Caco-2 (cell line): Measurements from ENCODE around the gene MAML2. TPM values are rescaled to one million over a fixed set of nuclear protein-coding genes. Genes with fewer than 3 reads are reported as not detected.
A peak's percentile ranks its signal among the peaks of the same experiment; 100 is the strongest.

Experiments used
- BruUV-seq: library from RNA; stranded (reverse); fragments of 400-500 nt; replicated peaks from 2 replicates; lab custom pipeline; 2021; lab: Mats Ljungman, UMichigan
- CTCF ChIA-PET: fragments of 300-600 bp; sonication (Branson Sonifier 250); formaldehyde crosslinking; loops from one replicate; lab custom pipeline; 2022; ENCODE audit warnings: antibody characterized with exemption; lab: Charles Lee
- POLR2A ChIA-PET: fragments of 300-600 bp; sonication (Branson Sonifier 250); formaldehyde crosslinking; loops from one replicate; lab custom pipeline; 2022; ENCODE audit warnings: antibody characterized with exemption; lab: Charles Lee
- DNase-seq, 2 experiments: peaks; one replicate each; pipeline versions ENCODE4 v3.0.0 to v3.0.0-alpha.2; 2020 to 2022
- H3K27me3 ChIP-seq: replicated peaks from 2 replicates; pipeline ENCODE4 v1.6.0; 2011; ENCODE audit warnings: low read length; ENCODE audit not compliant: control insufficient read depth, insufficient read depth
- H3K36me3 ChIP-seq: 2 replicates; pipeline ENCODE4 v1.5.1; 2011; ENCODE audit warnings: low read length; ENCODE audit not compliant: control insufficient read depth, insufficient read depth
- H3K4me1 ChIP-seq: fragments of 250-450 bp; sonication (Bioruptor Pico); 2 replicates; pipeline ENCODE4 v1.5.1; 2020; ENCODE audit warnings: mild to moderate bottlenecking
- H3K4me3 ChIP-seq: 2 replicates; pipeline ENCODE4 v1.5.1; 2011; ENCODE audit warnings: low read depth, mild to moderate bottlenecking, control low read depth, low read length
- H3K9me3 ChIP-seq: fragments of 250-450 bp; sonication (Bioruptor Pico); 2 replicates; pipeline ENCODE4 v1.5.1; 2020; ENCODE audit warnings: mild to moderate bottlenecking, moderate library complexity
- H3K27ac Mint-ChIP-seq: one replicate; pipeline ENCODE4 v1.8.0; 2022; ENCODE audit warnings: mixed read lengths; ENCODE audit not compliant: unreplicated experiment
- H3K27me3 Mint-ChIP-seq: one replicate; pipeline ENCODE4 v1.8.0; 2022; ENCODE audit warnings: mixed read lengths; ENCODE audit not compliant: insufficient read depth, unreplicated experiment
- H3K36me3 Mint-ChIP-seq: one replicate; pipeline ENCODE4 v1.8.0; 2022; ENCODE audit warnings: mild to moderate bottlenecking, mixed read lengths; ENCODE audit not compliant: insufficient read depth, unreplicated experiment
- H3K4me1 Mint-ChIP-seq: one replicate; pipeline ENCODE4 v1.8.0; 2022; ENCODE audit warnings: low read depth, mixed read lengths; ENCODE audit not compliant: unreplicated experiment
- H3K4me3 Mint-ChIP-seq: one replicate; pipeline ENCODE4 v1.8.0; 2022; ENCODE audit warnings: mild to moderate bottlenecking, moderate library complexity, mixed read lengths; ENCODE audit not compliant: unreplicated experiment
- H3K9me3 Mint-ChIP-seq: one replicate; pipeline ENCODE4 v1.8.0; 2022; ENCODE audit warnings: mixed read lengths; ENCODE audit not compliant: unreplicated experiment
- CTCF ChIP-seq, 2 experiments: fragments of 200-600 bp in 1 of 2; IDR thresholded peaks; 1 replicate in 1 of 2; 2 replicates in 1 of 2; pipeline versions ENCODE4 v1.5.1 to v1.8.0; 2011 to 2022; ENCODE audit warnings: antibody characterized with exemption in 1 of 2, control low read depth in 1 of 2, inconsistent platforms in 1 of 2, low read depth in 1 of 2, low read length in 1 of 2, mild to moderate bottlenecking in 1 of 2, moderate library complexity in 1 of 2; ENCODE audit not compliant: insufficient read depth in 1 of 2, severe bottlenecking in 1 of 2, unreplicated experiment in 1 of 2
- intact Hi-C: fragments of 100-400 bp; cut with micrococcal nuclease; formaldehyde crosslinking; loops from one replicate; pipeline ENCODE4 v1.10.0; 2022; ENCODE audit not compliant: unreplicated experiment
- total RNA-seq: library from RNA; stranded (reverse); gene quantifications from 2 replicates; pipeline ENCODE4 v1.2.3, GENCODE V29; 2022

The MAML2 gene
- total RNA-seq, 1 experiment from 2014 or later = 11.5 TPM

GRCh38 chr11:96311120-96311568 lies 31.9 kb downstream of the MAML2 start:
- peaks cover 45% of the 10 kb centered on the region for H3K4me1 Mint-ChIP-seq
- no peak for TF ChIP-seq CTCF (IDR thresholded peaks at IDR 0.05; ENCODE audit: insufficient read depth in 1 of 2, low read depth in 1 of 2, low read length in 1 of 2, severe bottlenecking in 1 of 2, unreplicated experiment in 1 of 2)
- H3K9me3 Mint-ChIP-seq = peaks cover 9% of the 10 kb centered on the region
- no peaks in the 10 kb centered on the region for H3K27me3 Mint-ChIP-seq
- ChIA-PET CTCF (interaction anchor here (2.1 kb wide), 1 partner anchor 32 kb away, joined by 10 read pairs; the partner anchor contains the start of gene MAML2), POLR2A (no interaction called here)
- no peak for DNase-seq
- BruUV-seq = no TSS peak
- no peak overlapping the region for H3K27ac Mint-ChIP-seq
- Histone ChIP-seq H3K4me1 (peaks cover 42% of the 10 kb centered on the region), H3K27me3 (no peaks in the 10 kb centered on the region), H3K4me3 (no peak overlapping the region), H3K36me3 (peaks cover 1% of the 10 kb centered on the region; the same call in 1 of the 2 replicates), H3K9me3 (0 out of 2 replicates have a peak, but pooled peaks cover 7% of the 10 kb centered on the region)
- H3K4me3 Mint-ChIP-seq = no peak overlapping the region
- intact Hi-C loops = loop anchor here (1.0 kb wide), 1 partner anchor 10 kb away; no protein-coding TSS in a partner anchor
- H3K36me3 Mint-ChIP-seq = no peaks in the 10 kb centered on the region

- no peaks in the 10 kb centered on the region for H3K27me3 Mint-ChIP-seq
- H3K4me1 ChIP-seq = peaks cover 41% of the 10 kb centered on the region
- CTCF ChIA-PET = interaction anchor here (2.1 kb wide), 1 partner anchor 33 kb away, joined by 10 read pairs; the partner anchor contains the start of gene MAML2
- no peaks in the 10 kb centered on the region for H3K27me3 ChIP-seq
- H3K27ac Mint-ChIP-seq = no peak overlapping the region
- no peaks in the 10 kb centered on the region for H3K36me3 ChIP-seq
- H3K4me3 ChIP-seq = no peak overlapping the region
- 0 out of 2 replicates have a peak, but pooled peaks cover 6% of the 10 kb centered on the region for H3K9me3 ChIP-seq
- no TSS peak for BruUV-seq
- POLR2A ChIA-PET = no interaction called here
- DNase-seq = no peak
- no peak overlapping the region for H3K4me3 Mint-ChIP-seq
- no peak for TF ChIP-seq CTCF (IDR thresholded peaks at IDR 0.05; ENCODE audit: insufficient read depth in 1 of 2, low read depth in 1 of 2, low read length in 1 of 2, severe bottlenecking in 1 of 2, unreplicated experiment in 1 of 2)
- H3K9me3 Mint-ChIP-seq = peaks cover 2% of the 10 kb centered on the region
- intact Hi-C loops = no loop called here
- peaks cover 45% of the 10 kb centered on the region for H3K4me1 Mint-ChIP-seq
- no peaks in the 10 kb centered on the region for H3K36me3 Mint-ChIP-seq
These were observed 32.8 kb downstream of the MAML2 start for GRCh38 chr11:96310236-96310635.

GRCh38 chr11:96309643-96310017 lies 33.4 kb downstream of the MAML2 start:
- H3K27ac Mint-ChIP-seq = peak overlapping the region; percentile 28
- no TSS peak for BruUV-seq
- Histone ChIP-seq H3K27me3 (no peaks in the 10 kb centered on the region), H3K4me1 (peaks cover 35% of the 10 kb centered on the region), H3K4me3 (no peak overlapping the region), H3K9me3 (0 out of 2 replicates have a peak, but pooled peaks cover under 1% of the 10 kb centered on the region), H3K36me3 (no peaks in the 10 kb centered on the region)
- H3K4me3 Mint-ChIP-seq = no peak overlapping the region
- TF ChIP-seq CTCF (IDR thresholded peaks at IDR 0.05; ENCODE audit: insufficient read depth in 1 of 2, low read depth in 1 of 2, low read length in 1 of 2, severe bottlenecking in 1 of 2, unreplicated experiment in 1 of 2) = no peak
- ChIA-PET CTCF (interaction anchor here (2.1 kb wide), 1 partner anchor 34 kb away, joined by 10 read pairs; the partner anchor contains the start of gene MAML2), POLR2A (interaction anchor here (0.6 kb wide), 1 partner anchor 241 kb away, joined by 5 read pairs; no protein-coding TSS in a partner anchor)
- no peaks in the 10 kb centered on the region for H3K27me3 Mint-ChIP-seq
- peaks cover 40% of the 10 kb centered on the region for H3K4me1 Mint-ChIP-seq
- no peaks in the 10 kb centered on the region for H3K36me3 Mint-ChIP-seq
- intact Hi-C loops = loop anchor here (2.0 kb wide), 1 partner anchor 33 kb away; the partner anchor contains the start of gene MAML2
- H3K9me3 Mint-ChIP-seq = no peaks in the 10 kb centered on the region
- no peak for DNase-seq
